K562 (cell line): Measurements from ENCODE around the gene PPDPF.

Source experiments
- EZH2 ChIP-seq: IDR thresholded peaks from 2 replicates; pipeline ENCODE4 v1.6.1; 2012; ENCODE audit warnings: low read depth, mild to moderate bottlenecking, inconsistent platforms, low read length, borderline replicate concordance
- FOXM1 ChIP-seq, 2 experiments: fragments of 450-650 bp in 1 of 2; sonication (generic) in 1 of 2; formaldehyde crosslinking in 1 of 2; IDR thresholded peaks; 2 replicates each; pipeline versions ENCODE4 v1.6.1 to v1.9.0; 2017 to 2022; ENCODE audit warnings: low read depth in 2 of 2, mild to moderate bottlenecking in 2 of 2, missing genetic modification reagents in 1 of 2, moderate library complexity in 1 of 2
- SIN3A ChIP-seq, 2 experiments: fragments of 150-350 bp in 1 of 2; IDR thresholded peaks; 2 replicates each; pipeline ENCODE4 v1.6.1; 2011 to 2016; ENCODE audit warnings: borderline replicate concordance in 2 of 2, low read depth in 2 of 2, low read length in 2 of 2, mild to moderate bottlenecking in 2 of 2, moderate library complexity in 2 of 2; ENCODE audit not compliant: control insufficient read depth in 1 of 2
- SP2 ChIP-seq: IDR thresholded peaks from 2 replicates; pipeline ENCODE4 v1.6.1; 2011; ENCODE audit warnings: mild to moderate bottlenecking, low read depth, low read length, moderate library complexity; ENCODE audit not compliant: poor library complexity, severe bottlenecking; ENCODE audit errors: extremely low read depth
- TF ChIP-seq, protein P1 (sequence below), 3 experiments: IDR thresholded peaks in 2 of 3; conservative IDR thresholded peaks in 1 of 3; 2 replicates each; pipeline ENCODE4 v1.5.1; 2011 to 2012; ENCODE audit warnings: low read length in 3 of 3, mild to moderate bottlenecking in 3 of 3, control low read depth in 2 of 3, improper control_type of control experiment in 1 of 3, inconsistent platforms in 1 of 3, low read depth in 1 of 3, mixed read lengths in 1 of 3, moderate library complexity in 1 of 3; ENCODE audit not compliant: insufficient read depth in 2 of 3
- TF ChIP-seq, protein P2 (sequence below): sonication (generic); formaldehyde crosslinking; IDR thresholded peaks from 2 replicates; pipeline ENCODE4 v1.8.1; 2022; ENCODE audit warnings: missing genetic modification reagents
- TF ChIP-seq, protein P3 (sequence below): fragments of 450-650 bp; IDR thresholded peaks from 2 replicates; pipeline ENCODE4 v1.6.1; 2016

DNA sequence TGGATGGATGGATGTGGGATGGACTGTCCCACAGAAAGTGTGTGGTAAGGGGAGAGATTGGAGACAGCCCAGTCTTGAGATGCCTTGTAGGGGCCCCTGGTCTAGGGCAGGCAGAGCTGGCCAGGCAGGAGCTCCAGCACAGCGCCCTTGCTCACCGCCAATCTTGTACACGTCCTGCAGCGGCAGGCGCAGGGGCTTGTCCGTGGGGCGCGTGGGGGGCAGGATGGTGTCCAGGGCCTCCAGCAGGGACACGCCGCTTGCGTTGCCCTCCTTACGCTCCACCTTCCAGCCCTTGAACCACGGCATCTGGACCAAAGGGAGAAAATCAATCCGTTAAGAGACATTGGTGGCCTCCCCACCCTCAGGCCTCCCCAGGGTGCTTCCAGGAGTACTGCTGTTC, 27.6 kb upstream of the PPDPF start:
- TF ChIP-seq, protein P1, sequence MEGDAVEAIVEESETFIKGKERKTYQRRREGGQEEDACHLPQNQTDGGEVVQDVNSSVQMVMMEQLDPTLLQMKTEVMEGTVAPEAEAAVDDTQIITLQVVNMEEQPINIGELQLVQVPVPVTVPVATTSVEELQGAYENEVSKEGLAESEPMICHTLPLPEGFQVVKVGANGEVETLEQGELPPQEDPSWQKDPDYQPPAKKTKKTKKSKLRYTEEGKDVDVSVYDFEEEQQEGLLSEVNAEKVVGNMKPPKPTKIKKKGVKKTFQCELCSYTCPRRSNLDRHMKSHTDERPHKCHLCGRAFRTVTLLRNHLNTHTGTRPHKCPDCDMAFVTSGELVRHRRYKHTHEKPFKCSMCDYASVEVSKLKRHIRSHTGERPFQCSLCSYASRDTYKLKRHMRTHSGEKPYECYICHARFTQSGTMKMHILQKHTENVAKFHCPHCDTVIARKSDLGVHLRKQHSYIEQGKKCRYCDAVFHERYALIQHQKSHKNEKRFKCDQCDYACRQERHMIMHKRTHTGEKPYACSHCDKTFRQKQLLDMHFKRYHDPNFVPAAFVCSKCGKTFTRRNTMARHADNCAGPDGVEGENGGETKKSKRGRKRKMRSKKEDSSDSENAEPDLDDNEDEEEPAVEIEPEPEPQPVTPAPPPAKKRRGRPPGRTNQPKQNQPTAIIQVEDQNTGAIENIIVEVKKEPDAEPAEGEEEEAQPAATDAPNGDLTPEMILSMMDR (IDR thresholded peaks at IDR 0.05 in 2 of 3, conservative IDR thresholded peaks at IDR 0.05 in 1 of 3; ENCODE audit: insufficient read depth in 2 of 3, low read depth in 1 of 3, low read length in 3 of 3), result no peak
- TF ChIP-seq, protein P2, sequence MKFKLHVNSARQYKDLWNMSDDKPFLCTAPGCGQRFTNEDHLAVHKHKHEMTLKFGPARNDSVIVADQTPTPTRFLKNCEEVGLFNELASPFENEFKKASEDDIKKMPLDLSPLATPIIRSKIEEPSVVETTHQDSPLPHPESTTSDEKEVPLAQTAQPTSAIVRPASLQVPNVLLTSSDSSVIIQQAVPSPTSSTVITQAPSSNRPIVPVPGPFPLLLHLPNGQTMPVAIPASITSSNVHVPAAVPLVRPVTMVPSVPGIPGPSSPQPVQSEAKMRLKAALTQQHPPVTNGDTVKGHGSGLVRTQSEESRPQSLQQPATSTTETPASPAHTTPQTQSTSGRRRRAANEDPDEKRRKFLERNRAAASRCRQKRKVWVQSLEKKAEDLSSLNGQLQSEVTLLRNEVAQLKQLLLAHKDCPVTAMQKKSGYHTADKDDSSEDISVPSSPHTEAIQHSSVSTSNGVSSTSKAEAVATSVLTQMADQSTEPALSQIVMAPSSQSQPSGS (CRISPR knock-in tag), result no peak
- TF ChIP-seq SP2, result no peak
- TF ChIP-seq EZH2, result no peak
- no peak for TF ChIP-seq FOXM1 (IDR thresholded peaks at IDR 0.05; ENCODE audit: low read depth)
- no peak for TF ChIP-seq FOXM1 (CRISPR knock-in tag; IDR thresholded peaks at IDR 0.05; ENCODE audit: low read depth)
- TF ChIP-seq, protein P3, sequence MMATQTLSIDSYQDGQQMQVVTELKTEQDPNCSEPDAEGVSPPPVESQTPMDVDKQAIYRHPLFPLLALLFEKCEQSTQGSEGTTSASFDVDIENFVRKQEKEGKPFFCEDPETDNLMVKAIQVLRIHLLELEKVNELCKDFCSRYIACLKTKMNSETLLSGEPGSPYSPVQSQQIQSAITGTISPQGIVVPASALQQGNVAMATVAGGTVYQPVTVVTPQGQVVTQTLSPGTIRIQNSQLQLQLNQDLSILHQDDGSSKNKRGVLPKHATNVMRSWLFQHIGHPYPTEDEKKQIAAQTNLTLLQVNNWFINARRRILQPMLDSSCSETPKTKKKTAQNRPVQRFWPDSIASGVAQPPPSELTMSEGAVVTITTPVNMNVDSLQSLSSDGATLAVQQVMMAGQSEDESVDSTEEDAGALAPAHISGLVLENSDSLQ, result no peak
- TF ChIP-seq SIN3A (IDR thresholded peaks at IDR 0.05; ENCODE audit: borderline replicate concordance in 2 of 2, control insufficient read depth in 1 of 2, low read depth in 2 of 2, low read length in 2 of 2), result no peak
